K562 (cell line): ENCODE results near the gene TXLNB. TPM values are rescaled to one million over a fixed set of nuclear protein-coding genes. Genes with fewer than 3 reads are reported as not detected.
A peak's percentile ranks its signal among the peaks of the same experiment; 100 is the strongest.

Experiments
- ATAC-seq: fragments of 200-7000 bp; cut with Tn5 transposase; 3 replicates; pipeline ENCODE4 v1.9.1; 2020; ENCODE audit warnings: moderate library complexity
- BruUV-seq: library from RNA; stranded (reverse); fragments of 400-500 nt; replicated peaks from 2 replicates; lab custom pipeline; 2021; lab: Mats Ljungman, UMichigan
- CTCF ChIA-PET: fragments of 300-600 bp; formaldehyde crosslinking; extraction: SDS; loops from one replicate; lab custom pipeline; 2021; ENCODE audit warnings: low intra/inter-chr PET ratio; lab: Yijun Ruan, JAX
- POLR2A ChIA-PET: fragments of 300-600, 350-650 bp; sonication (Branson Sonifier 250); formaldehyde crosslinking; extraction: SDS; loops from one replicate; lab custom pipeline; 2021; ENCODE audit warnings: antibody characterized with exemption, inconsistent platforms; lab: Yijun Ruan, JAX
- DNase-seq, 4 experiments: peaks; one replicate each; pipeline versions ENCODE4 v3.0.0 to v3.0.0-alpha.2; 2011 to 2018; ENCODE audit warnings: low spot score in 3 of 4, mixed read lengths in 3 of 4; ENCODE audit errors: extremely low read depth in 1 of 4
- FAIRE-seq: peaks from 2 replicates; lab custom pipeline; 2011; peaks lifted over from hg19 to GRCh38; lab: Jason Lieb, UNC
- H2AFZ ChIP-seq: 2 replicates; pipeline ENCODE4 v1.6.0; 2011; ENCODE audit warnings: low read depth, low read length, control low read depth, inconsistent platforms
- H3K27ac ChIP-seq: fragments of 200-600 bp; 3 replicates; pipeline ENCODE4 v1.8.0; 2011; ENCODE audit warnings: low read depth, mild to moderate bottlenecking, control low read depth, inconsistent platforms, low read length, moderate library complexity, mixed read lengths; ENCODE audit errors: extremely low read depth
- H3K27me3 ChIP-seq, 2 experiments: fragments of 300-600 bp in 1 of 2; 2 replicates in 1 of 2; 3 replicates in 1 of 2; pipeline versions ENCODE4 v1.6.0 to v1.8.0; 2011; ENCODE audit warnings: inconsistent platforms in 2 of 2, low read length in 2 of 2, mild to moderate bottlenecking in 1 of 2, mixed read lengths in 1 of 2, moderate library complexity in 1 of 2; ENCODE audit not compliant: control insufficient read depth in 2 of 2, insufficient read depth in 2 of 2
- H3K36me3 ChIP-seq: fragments of 300-600 bp; 3 replicates; pipeline ENCODE4 v1.8.0; 2011; ENCODE audit warnings: mild to moderate bottlenecking, low read length, inconsistent platforms; ENCODE audit not compliant: control insufficient read depth, insufficient read depth
- H3K4me1 ChIP-seq, 2 experiments: fragments of 200-600 bp in 1 of 2; replicated peaks in 1 of 2; 2 replicates in 1 of 2; 3 replicates in 1 of 2; pipeline versions ENCODE4 v1.5.1 to v1.8.0; 2011; ENCODE audit warnings: inconsistent platforms in 2 of 2, low read length in 2 of 2, mild to moderate bottlenecking in 1 of 2, mixed read lengths in 1 of 2, moderate library complexity in 1 of 2; ENCODE audit not compliant: control insufficient read depth in 2 of 2, insufficient read depth in 2 of 2
- H3K4me2 ChIP-seq: 2 replicates; pipeline ENCODE4 v1.6.1; 2011; ENCODE audit warnings: low read length, control low read depth, inconsistent platforms, mixed read lengths; ENCODE audit not compliant: insufficient read depth
- H3K4me3 ChIP-seq: fragments of 200-600 bp; sonication (generic), shearing (Covaris generic); 2 replicates; pipeline ENCODE4 v1.5.1; 2016; ENCODE audit warnings: control low read depth, inconsistent platforms
- H3K79me2 ChIP-seq: fragments of 200-600 bp; 3 replicates; pipeline ENCODE4 v1.8.0; 2011; ENCODE audit warnings: low read length, inconsistent platforms; ENCODE audit not compliant: control insufficient read depth, insufficient read depth
- H3K9ac ChIP-seq, 2 experiments: 2 replicates each; pipeline versions ENCODE4 v1.6.0 to v1.6.1; 2011; ENCODE audit warnings: low read depth in 2 of 2, low read length in 2 of 2, control low read depth in 1 of 2, inconsistent platforms in 1 of 2, mild to moderate bottlenecking in 1 of 2, mixed read lengths in 1 of 2; ENCODE audit not compliant: insufficient read depth in 1 of 2
- H3K9me1 ChIP-seq: one replicate; pipeline ENCODE4 v1.6.0; 2011; ENCODE audit warnings: inconsistent platforms, mild to moderate bottlenecking, low read length, moderate library complexity; ENCODE audit not compliant: control insufficient read depth, insufficient read depth
- H3K9me3 ChIP-seq: replicated peaks from 2 replicates; pipeline ENCODE4 v1.5.1; 2011; ENCODE audit warnings: low read depth, low read length, inconsistent platforms; ENCODE audit not compliant: control insufficient read depth, insufficient read depth
- H4K20me1 ChIP-seq: replicated peaks from 2 replicates; pipeline ENCODE4 v1.6.1; 2011; ENCODE audit warnings: low read length, inconsistent platforms, mixed read lengths; ENCODE audit not compliant: control insufficient read depth, insufficient read depth
- ARHGAP35 ChIP-seq: fragments of 450-650 bp; IDR thresholded peaks from 2 replicates; pipeline ENCODE4 v1.6.1; 2018; ENCODE audit not compliant: partially characterized antibody
- CHD7 ChIP-seq: fragments of 200-600 bp; sonication (generic); IDR thresholded peaks from one replicate; pipeline ENCODE4 v1.6.1; 2012; ENCODE audit warnings: mild to moderate bottlenecking, low read depth, low read length, inconsistent platforms
- FOXA3 ChIP-seq, 2 experiments: fragments of 450-650 bp in 1 of 2; sonication (generic) in 1 of 2; formaldehyde crosslinking; IDR thresholded peaks in 1 of 2; conservative IDR thresholded peaks in 1 of 2; 2 replicates each; pipeline versions ENCODE4 v1.4.0 to v1.8.0; 2020 to 2022; ENCODE audit warnings: mild to moderate bottlenecking in 2 of 2, missing genetic modification reagents in 1 of 2
- LCOR ChIP-seq: sonication (generic); formaldehyde crosslinking; IDR thresholded peaks from 2 replicates; pipeline ENCODE4 v1.8.0; 2022; ENCODE audit warnings: mild to moderate bottlenecking, missing genetic modification reagents
- PHF8 ChIP-seq: fragments of 200-600 bp; sonication (generic); IDR thresholded peaks from 2 replicates; pipeline ENCODE4 v1.6.1; 2012; ENCODE audit warnings: mixed run types, mild to moderate bottlenecking, inconsistent platforms, low read length, moderate library complexity, borderline replicate concordance
- PHTF2 ChIP-seq: fragments of 250-450 bp; sonication (Bioruptor Pico); IDR thresholded peaks from 2 replicates; pipeline ENCODE4 v1.5.0; 2021; ENCODE audit warnings: mild to moderate bottlenecking
- SP1 ChIP-seq: sonication (generic); formaldehyde crosslinking; IDR thresholded peaks from 2 replicates; pipeline ENCODE4 v1.8.1; 2022; ENCODE audit warnings: mild to moderate bottlenecking, missing genetic modification reagents
- ZC3H4 ChIP-seq: sonication (generic); formaldehyde crosslinking; IDR thresholded peaks from 2 replicates; pipeline ENCODE4 v1.9.0; 2021; ENCODE audit warnings: missing genetic modification reagents, borderline replicate concordance
- ZNF224 ChIP-seq: sonication (generic); formaldehyde crosslinking; IDR thresholded peaks from 2 replicates; pipeline ENCODE4 v1.8.0; 2022; ENCODE audit warnings: mild to moderate bottlenecking, missing genetic modification reagents
- WGBS: fragments of 100-300 bp; shearing (Covaris generic); methylation state at CpG from one replicate; pipeline ENCODE4 v1.1.6; 2016; ENCODE audit warnings: low coverage, mixed read lengths; ENCODE audit not compliant: insufficient coverage; ENCODE audit errors: missing lambda C conversion rate; 5-methylcytosine and 5-hydroxymethylcytosine counted together
- in situ Hi-C: fragments of 300-500 bp; cut with MboI; formaldehyde crosslinking; loops from 4 replicates; pipeline ENCODE4 v1.15.0; 2018; ENCODE audit warnings: inconsistent platforms, mixed read lengths
- intact Hi-C: fragments of 100-400 bp; cut with micrococcal nuclease; formaldehyde crosslinking; loops from 2 replicates; pipeline ENCODE4 v1.14.2; 2022
- polyA plus RNA-seq, 8 experiments: library from polyadenylated mRNA; depleted of rRNA in 4 of 8; stranded (reverse) in 5 of 8; unstranded in 3 of 8; fragments of >200 nt; fragmentation: Nextera tagmentation in 2 of 8; fragmentation: Illumina TruSeq in 1 of 8; extraction: Ambion mirVana in 2 of 8; extraction: Trizol in 1 of 8; gene quantifications; 2 replicates each; pipeline versions ENCODE4 v1.2.1 to v1.2.3, GENCODE V29; 2011 to 2014; ENCODE audit warnings: inconsistent platforms in 1 of 8, missing spikeins in 1 of 8
- total RNA-seq, 7 experiments: library from RNA; depleted of rRNA in 6 of 7; stranded (reverse); fragments of >200 nt in 6 of 7; fragmentation: Illumina TruSeq in 2 of 7; extraction: Trizol in 2 of 7; gene quantifications; 2 replicates each; pipeline versions ENCODE4 v1.2.1 to v1.2.3, GENCODE V29; 2011 to 2021; ENCODE audit warnings: low replicate concordance in 1 of 7

The TXLNB gene
- total and polyA plus RNA-seq, 9 of the 15 experiments (the other 6 are each of a cell fraction or from before 2014, with no cell fraction given): not detected

- CTCF ChIA-PET: no interaction called here
- no peak overlapping the region for H2AFZ ChIP-seq
- no peak overlapping the region for H3K4me2 ChIP-seq
- H3K27me3 ChIP-seq: peaks cover 17 to 24% of the 10 kb centered on the region in 2 experiments; a peak in 4 of 5 replicates
- H3K4me3 ChIP-seq: no peak overlapping the region
- H3K9me3 ChIP-seq: no peaks in the 10 kb centered on the region
- WGBS: 0% methylated on average over 5 of the region's 5 CpGs
- no TSS peak for BruUV-seq
- H3K27ac ChIP-seq: no peak overlapping the region
- H3K36me3 ChIP-seq: no peaks in the 10 kb centered on the region
- no peak for FAIRE-seq
- H3K4me1 ChIP-seq: no peaks in the 10 kb centered on the region
- no peak for DNase-seq
- no peaks in the 10 kb centered on the region for H3K9me1 ChIP-seq
- intact Hi-C loops: no loop called here
- POLR2A ChIA-PET: no interaction called here
- no peaks in the 10 kb centered on the region for H3K79me2 ChIP-seq
- no peaks in the 10 kb centered on the region for H4K20me1 ChIP-seq
- H3K9ac ChIP-seq: no peak overlapping the region
- ATAC-seq: peak; percentile 65
- in situ Hi-C loops: no loop called here
- no peak for TF ChIP-seq PHF8
- TF ChIP-seq PHTF2 (CRISPR knock-in tag): no peak
- no peak for TF ChIP-seq ARHGAP35
- TF ChIP-seq SP1 (CRISPR knock-in tag): no peak
- TF ChIP-seq FOXA3 (CRISPR knock-in tag; conservative IDR thresholded peaks at IDR 0.05 in 1 of 2, IDR thresholded peaks at IDR 0.05 in 1 of 2): no peak
- no peak for TF ChIP-seq LCOR
- no peak for TF ChIP-seq CHD7
- TF ChIP-seq ZC3H4: no peak
- TF ChIP-seq ZNF224 (CRISPR knock-in tag): no peak
Observed at GRCh38 chr6:139257821-139258398, 33.9 kb downstream of the TXLNB start.
